ENCODE results near the gene LCT. TPM values are rescaled to one million over a fixed set of nuclear protein-coding genes. Genes with fewer than 3 reads are reported as not detected.

Gene LCT
- polyA plus RNA-seq, 2 of the 4 experiments (the other 2 are of a cell fraction) = 0.04 TPM

DNA sequence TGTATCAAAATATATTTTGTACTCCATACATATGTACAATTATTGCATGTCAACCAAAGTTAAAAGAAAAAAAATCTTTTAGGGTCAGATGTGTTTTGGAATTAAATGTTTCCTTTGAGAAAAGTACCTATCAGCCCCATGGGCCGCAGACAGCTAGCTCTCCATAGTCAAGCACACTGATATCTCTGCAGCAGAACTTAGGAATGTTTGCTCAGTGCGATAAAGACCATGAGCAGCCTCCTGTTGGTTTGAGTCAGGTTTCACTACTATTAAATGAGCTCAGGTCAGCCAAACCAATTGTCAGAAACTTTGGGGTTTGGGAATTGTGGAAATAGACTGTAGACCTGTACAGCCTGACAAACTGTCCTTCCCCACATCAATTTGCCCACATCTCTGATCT, 33.7 kb downstream of the LCT start:
- CTCF ChIA-PET = interaction anchor here (0.6 kb wide), 1 partner anchor 40 kb away, joined by 4 read pairs; no protein-coding TSS in a partner anchor
- FAIRE-seq = no peak
- peaks cover 20% of the 10 kb centered on the region for H3K9me3 ChIP-seq
- no peak for DNase-seq (ENCODE audit: low read depth in 1 of 2, low spot score in 1 of 2)
- WGBS (ENCODE audit: missing lambda C conversion rate) = 67% methylated on average over 2 of the region's 2 CpGs
- ATAC-seq = no peak
- no peak overlapping the region for H3K4me3 ChIP-seq
- POLR2A ChIA-PET = interaction anchor here (1.4 kb wide), 1 partner anchor 62 kb away, joined by 3 read pairs; no protein-coding TSS in a partner anchor
- H3K4me1 ChIP-seq = no peaks in the 10 kb centered on the region
- H3K4me2 ChIP-seq = no peak overlapping the region
- H3K27ac ChIP-seq = no peak overlapping the region
- TF ChIP-seq POLR2AphosphoS2 (conservative IDR thresholded peaks at IDR 0.05; ENCODE audit: low read length) = no peak
- TF ChIP-seq MAFK (IDR thresholded peaks at IDR 0.05; ENCODE audit: partially characterized antibody) = no peak
- TF ChIP-seq RARB (CRISPR knock-in tag; IDR thresholded peaks at IDR 0.05) = no peak
- TF ChIP-seq FOSB (CRISPR knock-in tag; IDR thresholded peaks at IDR 0.05) = no peak
- no peak for TF ChIP-seq HEYL (CRISPR knock-in tag; IDR thresholded peaks at IDR 0.05)
- no peak for TF ChIP-seq PHF8 (IDR thresholded peaks at IDR 0.05; ENCODE audit: borderline replicate concordance, low read depth)
- TF ChIP-seq HOXA7 (CRISPR knock-in tag; IDR thresholded peaks at IDR 0.05) = no peak
- TF ChIP-seq, protein P1, sequence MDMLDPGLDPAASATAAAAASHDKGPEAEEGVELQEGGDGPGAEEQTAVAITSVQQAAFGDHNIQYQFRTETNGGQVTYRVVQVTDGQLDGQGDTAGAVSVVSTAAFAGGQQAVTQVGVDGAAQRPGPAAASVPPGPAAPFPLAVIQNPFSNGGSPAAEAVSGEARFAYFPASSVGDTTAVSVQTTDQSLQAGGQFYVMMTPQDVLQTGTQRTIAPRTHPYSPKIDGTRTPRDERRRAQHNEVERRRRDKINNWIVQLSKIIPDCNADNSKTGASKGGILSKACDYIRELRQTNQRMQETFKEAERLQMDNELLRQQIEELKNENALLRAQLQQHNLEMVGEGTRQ (IDR thresholded peaks at IDR 0.05) = no peak
- TF ChIP-seq CHD2 (IDR thresholded peaks at IDR 0.05; ENCODE audit: low read length, partially characterized antibody) = no peak
- TF ChIP-seq EHMT2 (IDR thresholded peaks at IDR 0.05; ENCODE audit: low read depth) = no peak
- no peak for TF ChIP-seq ZNF302 (CRISPR knock-in tag; IDR thresholded peaks at IDR 0.05)
- TF ChIP-seq, protein P2, sequence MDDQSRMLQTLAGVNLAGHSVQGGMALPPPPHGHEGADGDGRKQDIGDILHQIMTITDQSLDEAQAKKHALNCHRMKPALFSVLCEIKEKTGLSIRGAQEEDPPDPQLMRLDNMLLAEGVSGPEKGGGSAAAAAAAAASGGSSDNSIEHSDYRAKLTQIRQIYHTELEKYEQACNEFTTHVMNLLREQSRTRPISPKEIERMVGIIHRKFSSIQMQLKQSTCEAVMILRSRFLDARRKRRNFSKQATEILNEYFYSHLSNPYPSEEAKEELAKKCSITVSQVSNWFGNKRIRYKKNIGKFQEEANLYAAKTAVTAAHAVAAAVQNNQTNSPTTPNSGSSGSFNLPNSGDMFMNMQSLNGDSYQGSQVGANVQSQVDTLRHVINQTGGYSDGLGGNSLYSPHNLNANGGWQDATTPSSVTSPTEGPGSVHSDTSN (IDR thresholded peaks at IDR 0.05) = no peak
- TF ChIP-seq SREBF2 (IDR thresholded peaks at IDR 0.05) = no peak
- TF ChIP-seq KDM5A (IDR thresholded peaks at IDR 0.05) = no peak
- no peak for TF ChIP-seq KDM1A (IDR thresholded peaks at IDR 0.05; ENCODE audit: low read depth)
- TF ChIP-seq NPAS2 (CRISPR knock-in tag; IDR thresholded peaks at IDR 0.05; ENCODE audit: borderline replicate concordance) = no peak
- TF ChIP-seq, protein P3, sequence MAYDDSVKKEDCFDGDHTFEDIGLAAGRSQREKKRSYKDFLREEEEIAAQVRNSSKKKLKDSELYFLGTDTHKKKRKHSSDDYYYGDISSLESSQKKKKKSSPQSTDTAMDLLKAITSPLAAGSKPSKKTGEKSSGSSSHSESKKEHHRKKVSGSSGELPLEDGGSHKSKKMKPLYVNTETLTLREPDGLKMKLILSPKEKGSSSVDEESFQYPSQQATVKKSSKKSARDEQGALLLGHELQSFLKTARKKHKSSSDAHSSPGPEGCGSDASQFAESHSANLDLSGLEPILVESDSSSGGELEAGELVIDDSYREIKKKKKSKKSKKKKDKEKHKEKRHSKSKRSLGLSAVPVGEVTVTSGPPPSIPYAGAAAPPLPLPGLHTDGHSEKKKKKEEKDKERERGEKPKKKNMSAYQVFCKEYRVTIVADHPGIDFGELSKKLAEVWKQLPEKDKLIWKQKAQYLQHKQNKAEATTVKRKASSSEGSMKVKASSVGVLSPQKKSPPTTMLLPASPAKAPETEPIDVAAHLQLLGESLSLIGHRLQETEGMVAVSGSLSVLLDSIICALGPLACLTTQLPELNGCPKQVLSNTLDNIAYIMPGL (CRISPR knock-in tag; IDR thresholded peaks at IDR 0.05; ENCODE audit: borderline replicate concordance) = no peak
- TF ChIP-seq NFE2L2 (conservative IDR thresholded peaks at IDR 0.05; ENCODE audit: low read length) = no peak

DNA sequence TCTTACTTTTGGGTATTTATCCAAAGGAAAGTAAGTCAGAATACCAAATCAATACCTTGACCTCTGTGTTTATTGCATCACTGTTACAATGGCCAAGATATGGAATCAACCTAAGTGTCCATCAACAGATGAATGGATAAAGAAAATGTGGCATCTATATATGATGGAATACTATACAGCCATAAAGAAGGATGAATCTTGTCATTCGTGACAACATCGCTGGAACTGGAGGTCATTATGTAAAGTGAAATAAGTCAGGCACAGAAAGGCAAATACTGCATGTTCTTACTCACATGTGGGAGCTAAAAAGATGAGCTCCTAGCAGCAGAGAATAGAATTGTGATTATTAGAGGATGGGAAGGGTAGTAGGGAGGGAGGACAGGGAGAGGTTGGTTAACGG, 34.6 kb downstream of the LCT start:
- CTCF ChIA-PET = interaction anchor here (0.7 to 2.2 kb wide), 2 partner anchors 14 to 16 kb away, joined by 4 to 6 read pairs; no protein-coding TSS in a partner anchor
- FAIRE-seq (no peak), ATAC-seq (no peak), DNase-seq (ENCODE audit: low read depth in 1 of 2, low spot score in 1 of 2) (no peak)
- Histone ChIP-seq H3K9me3 (peaks cover 20% of the 10 kb centered on the region), H3K4me3 (no peak overlapping the region), H3K4me1 (no peaks in the 10 kb centered on the region), H3K4me2 (no peak overlapping the region), H3K27ac (no peak overlapping the region)
- TF ChIP-seq, protein P4, sequence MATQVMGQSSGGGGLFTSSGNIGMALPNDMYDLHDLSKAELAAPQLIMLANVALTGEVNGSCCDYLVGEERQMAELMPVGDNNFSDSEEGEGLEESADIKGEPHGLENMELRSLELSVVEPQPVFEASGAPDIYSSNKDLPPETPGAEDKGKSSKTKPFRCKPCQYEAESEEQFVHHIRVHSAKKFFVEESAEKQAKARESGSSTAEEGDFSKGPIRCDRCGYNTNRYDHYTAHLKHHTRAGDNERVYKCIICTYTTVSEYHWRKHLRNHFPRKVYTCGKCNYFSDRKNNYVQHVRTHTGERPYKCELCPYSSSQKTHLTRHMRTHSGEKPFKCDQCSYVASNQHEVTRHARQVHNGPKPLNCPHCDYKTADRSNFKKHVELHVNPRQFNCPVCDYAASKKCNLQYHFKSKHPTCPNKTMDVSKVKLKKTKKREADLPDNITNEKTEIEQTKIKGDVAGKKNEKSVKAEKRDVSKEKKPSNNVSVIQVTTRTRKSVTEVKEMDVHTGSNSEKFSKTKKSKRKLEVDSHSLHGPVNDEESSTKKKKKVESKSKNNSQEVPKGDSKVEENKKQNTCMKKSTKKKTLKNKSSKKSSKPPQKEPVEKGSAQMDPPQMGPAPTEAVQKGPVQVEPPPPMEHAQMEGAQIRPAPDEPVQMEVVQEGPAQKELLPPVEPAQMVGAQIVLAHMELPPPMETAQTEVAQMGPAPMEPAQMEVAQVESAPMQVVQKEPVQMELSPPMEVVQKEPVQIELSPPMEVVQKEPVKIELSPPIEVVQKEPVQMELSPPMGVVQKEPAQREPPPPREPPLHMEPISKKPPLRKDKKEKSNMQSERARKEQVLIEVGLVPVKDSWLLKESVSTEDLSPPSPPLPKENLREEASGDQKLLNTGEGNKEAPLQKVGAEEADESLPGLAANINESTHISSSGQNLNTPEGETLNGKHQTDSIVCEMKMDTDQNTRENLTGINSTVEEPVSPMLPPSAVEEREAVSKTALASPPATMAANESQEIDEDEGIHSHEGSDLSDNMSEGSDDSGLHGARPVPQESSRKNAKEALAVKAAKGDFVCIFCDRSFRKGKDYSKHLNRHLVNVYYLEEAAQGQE (IDR thresholded peaks at IDR 0.05) = no peak
- TF ChIP-seq, protein P1 (IDR thresholded peaks at IDR 0.05) = no peak
- TF ChIP-seq NPAS2 (CRISPR knock-in tag; IDR thresholded peaks at IDR 0.05; ENCODE audit: borderline replicate concordance) = no peak
- TF ChIP-seq MAZ (IDR thresholded peaks at IDR 0.05; ENCODE audit: borderline replicate concordance, low read depth, low read length) = no peak
- TF ChIP-seq CHD2 (IDR thresholded peaks at IDR 0.05; ENCODE audit: low read length, partially characterized antibody) = no peak
- TF ChIP-seq, protein P5, sequence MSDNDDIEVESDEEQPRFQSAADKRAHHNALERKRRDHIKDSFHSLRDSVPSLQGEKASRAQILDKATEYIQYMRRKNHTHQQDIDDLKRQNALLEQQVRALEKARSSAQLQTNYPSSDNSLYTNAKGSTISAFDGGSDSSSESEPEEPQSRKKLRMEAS (IDR thresholded peaks at IDR 0.05) = no peak
- no peak for TF ChIP-seq EHMT2 (IDR thresholded peaks at IDR 0.05; ENCODE audit: low read depth)
- no peak for TF ChIP-seq CEBPB (IDR thresholded peaks at IDR 0.05)
- TF ChIP-seq HOXA7 (CRISPR knock-in tag; IDR thresholded peaks at IDR 0.05) = no peak
- TF ChIP-seq TP53 (CRISPR knock-in tag; IDR thresholded peaks at IDR 0.05) = no peak
- TF ChIP-seq NFE2L2 (conservative IDR thresholded peaks at IDR 0.05; ENCODE audit: low read length) = no peak
- no peak for TF ChIP-seq MAFK (IDR thresholded peaks at IDR 0.05; ENCODE audit: partially characterized antibody)
- no peak for TF ChIP-seq JUNB (IDR thresholded peaks at IDR 0.05)
- TF ChIP-seq HOXB13 (CRISPR knock-in tag; IDR thresholded peaks at IDR 0.05; ENCODE audit: low read depth) = no peak
- no peak for TF ChIP-seq KDM1A (IDR thresholded peaks at IDR 0.05; ENCODE audit: low read depth)
- no peak for TF ChIP-seq MYC (IDR thresholded peaks at IDR 0.05; ENCODE audit: borderline replicate concordance, low read length)
- TF ChIP-seq ZNF302 (CRISPR knock-in tag; IDR thresholded peaks at IDR 0.05) = no peak
- WGBS (ENCODE audit: missing lambda C conversion rate) = 32% methylated on average over 3 of the region's 3 CpGs
- POLR2A ChIA-PET = interaction anchor here (1.4 kb wide), 1 partner anchor 61 kb away, joined by 3 read pairs; no protein-coding TSS in a partner anchor
